ENCODE measurements around the gene GOLGA6L2. TPM values are rescaled to one million over a fixed set of nuclear protein-coding genes. Genes with fewer than 3 reads are reported as not detected.
"Not testable (repeated sequence)": the region's sequence is repeated elsewhere in the genome, so short reads cannot be mapped to it uniquely, and the experiment has no call there.

The GOLGA6L2 gene
- total and polyA plus RNA-seq, 12 donors: 0.16 to 0.24 TPM; not detected in 10

GRCh38 chr15:23416349-23417276 is 30.4 kb downstream of the GOLGA6L2 start:
- no peaks in the 10 kb centered on the region for H3K36me3 ChIP-seq (replicated peaks in 1 of 2)
- no peak overlapping the region for H3K27ac ChIP-seq
- H3K9me3 ChIP-seq (replicated peaks in 1 of 3): no peaks in the 10 kb centered on the region
- intact Hi-C loops (cut with DNase I): no loop called here
- WGBS, 4 donors: 85 to 90% (median 87%) methylated on average over 13 to 43 of the region's 43 CpGs
- H3K4me3 ChIP-seq: no peak overlapping the region
- TF ChIP-seq CTCF (IDR thresholded peaks at IDR 0.05): no peak
- TF ChIP-seq POLR2A (IDR thresholded peaks at IDR 0.05): no peak
- no peaks in the 10 kb centered on the region for H3K27me3 ChIP-seq
- peaks cover 11 to 16% of the 10 kb centered on the region in 2 donors for H3K4me1 ChIP-seq (replicated peaks in 1 of 2)
- DNase-seq: peak in 2 of 7 donors; percentile 2 to 11

GRCh38 chr15:23415866-23416265 is 31.2 kb downstream of the GOLGA6L2 start:
- H3K36me3 ChIP-seq (replicated peaks in 1 of 2); H3K27ac ChIP-seq; H3K27me3 ChIP-seq; H3K4me3 ChIP-seq; intact Hi-C loops (cut with DNase I); H3K9me3 ChIP-seq (replicated peaks in 1 of 3): not testable (repeated sequence)
- peak in 1 of 7 donors; percentile 0 for DNase-seq
- peaks cover 11 to 16% of the 10 kb centered on the region in 2 donors for H3K4me1 ChIP-seq (replicated peaks in 1 of 2)
- 93 to 96% (median 94%) methylated on average over 8 of the region's 8 CpGs for WGBS, 4 donors

GRCh38 chr15:23415321-23415865 is 31.6 kb downstream of the GOLGA6L2 start:
- TF ChIP-seq CTCF (IDR thresholded peaks at IDR 0.05) (no peak), POLR2A (IDR thresholded peaks at IDR 0.05) (no peak)
- Histone ChIP-seq H3K4me1 (replicated peaks in 1 of 2) (peaks cover 11 to 16% of the 10 kb centered on the region in 2 donors), H3K27ac (no peak overlapping the region), H3K36me3 (replicated peaks in 1 of 2) (no peaks in the 10 kb centered on the region), H3K9me3 (replicated peaks in 1 of 3) (no peaks in the 10 kb centered on the region), H3K27me3 (no peaks in the 10 kb centered on the region), H3K4me3 (no peak overlapping the region)
- intact Hi-C loops (cut with DNase I): no loop called here
- WGBS, 4 donors: 86 to 92% (median 90%) methylated on average over 8 of the region's 8 CpGs
- DNase-seq: peak in 1 of 7 donors; percentile 6

- H3K36me3 ChIP-seq (replicated peaks in 1 of 2); H3K9me3 ChIP-seq (replicated peaks in 1 of 3); H3K27me3 ChIP-seq; intact Hi-C loops (cut with DNase I); H3K4me3 ChIP-seq: not testable (repeated sequence)
- 45 to 62% (median 53%) methylated on average over 5 of the region's 5 CpGs for WGBS, 4 donors
- peak overlapping the region in 2 of 5 donors; percentile 26 to 36 for H3K27ac ChIP-seq
- peaks cover 11 to 16% of the 10 kb centered on the region in 2 donors for H3K4me1 ChIP-seq (replicated peaks in 1 of 2)
- peak in 6 of 7 donors; percentile 53 to 73 (median 68) for DNase-seq
These were observed 34.0 kb downstream of the GOLGA6L2 start for GRCh38 chr15:23412881-23413600.

- DNase-seq: no peak
- H3K36me3 ChIP-seq (replicated peaks in 1 of 2): no peaks in the 10 kb centered on the region
- H3K4me3 ChIP-seq: no peak overlapping the region
- no peak for TF ChIP-seq POLR2A (IDR thresholded peaks at IDR 0.05)
- no peak for TF ChIP-seq CTCF (IDR thresholded peaks at IDR 0.05)
- intact Hi-C loops (cut with DNase I): no loop called here
- 90 to 95% (median 91%) methylated on average over 10 of the region's 10 CpGs for WGBS, 4 donors
- no peak overlapping the region for H3K27ac ChIP-seq
- peaks cover 11 to 16% of the 10 kb centered on the region in 2 donors for H3K4me1 ChIP-seq (replicated peaks in 1 of 2)
- no peaks in the 10 kb centered on the region for H3K27me3 ChIP-seq
- no peaks in the 10 kb centered on the region for H3K9me3 ChIP-seq (replicated peaks in 1 of 3)
These were observed 35.2 kb downstream of the GOLGA6L2 start for GRCh38 chr15:23411841-23412240.
